Endothelial cell (in vitro differentiated cells): ENCODE measurements around the gene ACKR2. TPM values are rescaled to one million over a fixed set of nuclear protein-coding genes. Genes with fewer than 3 reads are reported as not detected.

Experiments used
- DNase-seq: peaks from one replicate; pipeline ENCODE4 v3.0.0; 2021; ENCODE audit warnings: low spot score
- H3K27ac Mint-ChIP-seq: one replicate; pipeline ENCODE4 v1.8.0; 2021; ENCODE audit warnings: mixed read lengths, inconsistent platforms; ENCODE audit not compliant: unreplicated experiment
- H3K27me3 Mint-ChIP-seq: one replicate; pipeline ENCODE4 v1.8.0; 2021; ENCODE audit warnings: mild to moderate bottlenecking, moderate library complexity, mixed read lengths, inconsistent platforms; ENCODE audit not compliant: unreplicated experiment
- H3K36me3 Mint-ChIP-seq: one replicate; pipeline ENCODE4 v1.8.0; 2021; ENCODE audit warnings: mild to moderate bottlenecking, low read depth, mixed read lengths, inconsistent platforms; ENCODE audit not compliant: unreplicated experiment
- H3K4me1 Mint-ChIP-seq: one replicate; pipeline ENCODE4 v1.8.0; 2021; ENCODE audit warnings: mild to moderate bottlenecking, mixed read lengths, inconsistent platforms; ENCODE audit not compliant: unreplicated experiment
- H3K4me3 Mint-ChIP-seq: one replicate; pipeline ENCODE4 v1.8.0; 2021; ENCODE audit warnings: mild to moderate bottlenecking, mixed read lengths, inconsistent platforms; ENCODE audit not compliant: unreplicated experiment
- H3K9me3 Mint-ChIP-seq: one replicate; pipeline ENCODE4 v1.8.0; 2021; ENCODE audit warnings: mixed read lengths, inconsistent platforms; ENCODE audit not compliant: unreplicated experiment
- total RNA-seq: library from RNA; stranded (reverse); fragmentation: NEBNext Ultra II Directional; extraction: Animal tissue kit (Norgen Biotek cat#: 25700); gene quantifications from one replicate; pipeline ENCODE4 v1.2.1, GENCODE V29; 2021; ENCODE audit not compliant: unreplicated experiment
- TF ChIP-seq, protein P1 (sequence below): fragments of 200-600 bp; sonication (generic); IDR thresholded peaks from one replicate; pipeline ENCODE4 v1.5.0; 2021; ENCODE audit warnings: antibody characterized with exemption; ENCODE audit not compliant: unreplicated experiment

The ACKR2 gene
- total RNA-seq, 1 donor from 2014 or later = 3.8 TPM

- Mint-ChIP-seq H3K4me3 (no peak overlapping the region), H3K27ac (no peak overlapping the region), H3K9me3 (no peaks in the 10 kb centered on the region), H3K27me3 (no peaks in the 10 kb centered on the region), H3K36me3 (peaks cover 18% of the 10 kb centered on the region), H3K4me1 (no peaks in the 10 kb centered on the region)
- TF ChIP-seq, protein P1, sequence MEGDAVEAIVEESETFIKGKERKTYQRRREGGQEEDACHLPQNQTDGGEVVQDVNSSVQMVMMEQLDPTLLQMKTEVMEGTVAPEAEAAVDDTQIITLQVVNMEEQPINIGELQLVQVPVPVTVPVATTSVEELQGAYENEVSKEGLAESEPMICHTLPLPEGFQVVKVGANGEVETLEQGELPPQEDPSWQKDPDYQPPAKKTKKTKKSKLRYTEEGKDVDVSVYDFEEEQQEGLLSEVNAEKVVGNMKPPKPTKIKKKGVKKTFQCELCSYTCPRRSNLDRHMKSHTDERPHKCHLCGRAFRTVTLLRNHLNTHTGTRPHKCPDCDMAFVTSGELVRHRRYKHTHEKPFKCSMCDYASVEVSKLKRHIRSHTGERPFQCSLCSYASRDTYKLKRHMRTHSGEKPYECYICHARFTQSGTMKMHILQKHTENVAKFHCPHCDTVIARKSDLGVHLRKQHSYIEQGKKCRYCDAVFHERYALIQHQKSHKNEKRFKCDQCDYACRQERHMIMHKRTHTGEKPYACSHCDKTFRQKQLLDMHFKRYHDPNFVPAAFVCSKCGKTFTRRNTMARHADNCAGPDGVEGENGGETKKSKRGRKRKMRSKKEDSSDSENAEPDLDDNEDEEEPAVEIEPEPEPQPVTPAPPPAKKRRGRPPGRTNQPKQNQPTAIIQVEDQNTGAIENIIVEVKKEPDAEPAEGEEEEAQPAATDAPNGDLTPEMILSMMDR = no peak
- DNase-seq = no peak
Observed at GRCh38 chr3:42790714-42791229, 18.5 kb upstream of the ACKR2 start.

DNA sequence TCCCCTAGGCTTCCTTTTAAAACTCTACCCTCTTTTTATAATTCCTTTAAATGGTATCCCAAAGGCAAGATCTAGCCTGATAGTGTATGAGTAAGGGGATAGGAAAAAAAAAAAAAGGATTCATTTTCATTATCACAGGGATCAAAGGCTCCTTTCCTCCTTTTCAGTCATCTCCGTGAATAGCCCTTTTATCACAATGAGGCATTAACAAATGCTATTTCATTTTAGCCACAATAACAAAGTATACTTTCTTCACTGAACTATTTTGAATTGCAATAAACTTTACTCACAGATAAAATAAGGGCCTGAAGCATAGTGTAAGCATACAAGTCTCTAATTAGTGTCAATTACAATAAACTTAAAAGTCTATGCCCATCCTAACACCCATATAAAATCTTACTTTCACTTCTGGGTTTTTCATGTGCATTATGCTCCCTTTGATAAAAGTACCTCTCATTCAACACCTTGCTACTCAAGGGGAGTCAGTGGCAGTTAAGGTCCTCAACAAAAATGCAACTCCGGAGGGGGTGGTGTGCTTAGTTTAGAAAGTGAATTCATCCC lies 13.5 kb upstream of the ACKR2 start:
- TF ChIP-seq, protein P1 = no peak
- Mint-ChIP-seq H3K27me3 (no peaks in the 10 kb centered on the region), H3K4me1 (no peaks in the 10 kb centered on the region), H3K4me3 (peak overlapping the region; percentile 6), H3K36me3 (peaks cover 15% of the 10 kb centered on the region), H3K27ac (no peak overlapping the region), H3K9me3 (no peaks in the 10 kb centered on the region)
- DNase-seq = no peak

DNA sequence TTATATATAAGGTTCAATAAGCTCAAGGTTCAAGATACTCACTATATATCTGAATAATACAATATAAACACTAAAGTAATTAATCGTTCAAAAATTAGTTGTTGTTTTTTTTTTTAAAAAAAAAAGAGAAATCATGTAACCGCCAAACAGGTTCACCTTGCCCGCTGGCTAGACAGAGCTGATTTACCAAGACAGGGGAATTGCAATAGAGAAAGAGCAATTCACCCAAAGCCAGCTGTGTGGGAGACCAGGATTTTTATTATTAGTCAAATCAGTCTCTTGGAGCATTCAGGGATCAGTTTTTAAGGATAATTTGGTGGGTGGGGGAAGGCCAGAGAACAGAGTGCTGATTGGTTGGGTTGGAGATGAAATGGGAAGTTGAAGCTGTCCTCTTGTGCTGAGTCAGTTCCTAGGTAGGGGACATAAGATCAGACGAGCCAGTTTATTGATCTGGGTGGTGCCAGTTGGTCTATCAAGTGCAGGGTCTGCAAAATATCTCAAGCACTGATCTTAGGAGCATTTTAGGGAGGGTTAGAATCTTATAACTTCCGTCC lies 12.8 kb upstream of the ACKR2 start:
- TF ChIP-seq, protein P1 = no peak
- no peak overlapping the region for H3K4me3 Mint-ChIP-seq
- no peaks in the 10 kb centered on the region for H3K4me1 Mint-ChIP-seq

DNA sequence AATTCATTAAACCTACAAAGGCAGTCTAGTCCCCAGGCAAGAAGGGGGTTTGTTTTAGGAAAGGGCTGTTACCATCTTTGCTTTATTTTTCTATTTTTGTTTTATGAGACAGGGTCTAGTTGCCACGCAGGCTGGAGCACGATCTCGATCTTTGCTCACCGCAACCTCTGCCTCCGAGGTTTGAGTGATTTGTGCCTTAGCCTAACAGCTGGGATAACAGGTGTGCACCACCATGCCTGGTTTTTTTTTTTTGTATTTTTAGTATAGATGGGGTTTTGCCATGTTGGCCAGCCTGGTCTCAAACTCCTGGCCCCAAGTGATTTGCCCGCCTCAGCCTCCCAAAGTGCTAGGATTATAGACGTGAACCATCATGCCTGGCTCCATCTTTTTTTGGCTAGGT lies 9.9 kb upstream of the ACKR2 start:
- H3K4me1 Mint-ChIP-seq = peaks cover 17% of the 10 kb centered on the region
- TF ChIP-seq, protein P1 = no peak
- H3K27ac Mint-ChIP-seq = no peak overlapping the region
- DNase-seq = no peak
- H3K27me3 Mint-ChIP-seq = peaks cover 7% of the 10 kb centered on the region
- peaks cover 11% of the 10 kb centered on the region for H3K36me3 Mint-ChIP-seq
- no peaks in the 10 kb centered on the region for H3K9me3 Mint-ChIP-seq
- H3K4me3 Mint-ChIP-seq = no peak overlapping the region

More for the DNA sequence above, 12.8 kb upstream of the ACKR2 start:
- Mint-ChIP-seq H3K9me3 (no peaks in the 10 kb centered on the region), H3K27ac (no peak overlapping the region), H3K27me3 (no peaks in the 10 kb centered on the region), H3K36me3 (peaks cover 15% of the 10 kb centered on the region)
- DNase-seq = no peak

GRCh38 chr3:42800251-42800650 lies 9.0 kb upstream of the ACKR2 start:
- Mint-ChIP-seq H3K27me3 (peaks cover 7% of the 10 kb centered on the region), H3K9me3 (no peaks in the 10 kb centered on the region), H3K36me3 (peaks cover 11% of the 10 kb centered on the region), H3K4me3 (no peak overlapping the region), H3K4me1 (peaks cover 19% of the 10 kb centered on the region), H3K27ac (no peak overlapping the region)
- TF ChIP-seq, protein P1 = no peak
- no peak for DNase-seq
